Measurements from ENCODE around the gene INPP5B. TPM values are rescaled to one million over a fixed set of nuclear protein-coding genes. Genes with fewer than 3 reads are reported as not detected.

The INPP5B gene
- total RNA-seq, 4 donors from 2014 or later, result 32.6 to 80.8 (median 37.7) TPM

DNA sequence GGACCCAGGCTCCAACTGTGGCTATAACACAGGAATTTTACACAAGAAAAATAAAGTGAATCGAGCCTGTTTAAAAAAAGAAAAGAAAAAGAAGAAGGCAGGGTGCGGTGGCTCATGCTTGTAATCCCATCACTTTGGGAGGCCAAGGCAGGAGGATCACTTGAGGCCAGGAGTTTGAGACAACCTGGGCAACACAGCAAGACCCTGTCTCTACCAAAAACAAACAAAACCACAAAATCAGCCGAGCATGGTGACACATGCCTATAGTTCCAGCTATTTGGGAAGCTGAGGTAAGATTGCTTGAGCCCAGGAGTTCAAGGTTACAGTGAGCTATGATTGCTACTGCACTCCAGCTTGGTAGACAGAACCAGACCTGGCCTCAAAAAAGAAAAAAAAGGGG lies 105.2 kb downstream of the INPP5B start:
- H3K4me1 ChIP-seq, result peaks cover 0 to 13% (median 0%) of the 10 kb centered on the region in 3 donors
- H3K36me3 ChIP-seq, result peaks cover 0 to 46% of the 10 kb centered on the region in 2 donors
- WGBS, 2 donors (ENCODE audit: low coverage in 1 of 2), result 91% methylated on average over 1 of the region's 3 CpGs; no CpG with 5 or more reads in 1 of the 2 donors
- H3K4me3 ChIP-seq, result no peak overlapping the region
- H3K27me3 ChIP-seq, result no peaks in the 10 kb centered on the region
- no peaks in the 10 kb centered on the region for H3K9me3 ChIP-seq
- no peak for TF ChIP-seq EP300 (IDR thresholded peaks at IDR 0.05)
- ATAC-seq, result no peak
- no peak overlapping the region for H3K27ac ChIP-seq

DNA sequence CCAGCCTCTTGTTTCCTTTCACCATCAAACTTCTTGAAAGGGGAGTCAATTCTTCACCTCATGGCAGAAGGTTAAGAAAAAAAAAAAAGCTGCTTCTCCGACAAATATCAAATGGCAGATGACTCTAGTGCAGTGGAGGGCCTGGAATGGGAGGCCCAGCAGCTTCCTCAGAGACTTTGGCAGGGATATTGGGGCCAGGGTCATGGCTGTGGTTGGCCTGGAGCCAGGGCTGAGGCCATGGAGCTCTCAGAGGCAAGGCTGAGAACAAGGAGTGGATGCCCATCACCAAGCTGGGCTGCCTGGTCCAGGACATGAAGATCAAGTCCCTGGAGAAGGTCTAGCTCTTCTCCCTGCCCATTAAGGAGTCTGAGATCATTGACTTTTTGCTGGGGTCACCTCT lies 106.1 kb downstream of the INPP5B start:
- Histone ChIP-seq H3K4me3 (no peak overlapping the region), H3K9me3 (no peaks in the 10 kb centered on the region), H3K36me3 (peaks cover 0 to 55% of the 10 kb centered on the region in 2 donors), H3K27ac (no peak overlapping the region), H3K27me3 (no peaks in the 10 kb centered on the region), H3K4me1 (peaks cover 0 to 8% (median 0%) of the 10 kb centered on the region in 3 donors)
- ATAC-seq, result no peak
- WGBS, 2 donors (ENCODE audit: low coverage in 1 of 2), result 57% methylated on average over 1 of the region's 1 CpG; no CpG with 5 or more reads in 1 of the 2 donors
- TF ChIP-seq EP300 (IDR thresholded peaks at IDR 0.05) (no peak), POLR2AphosphoS5 (IDR thresholded peaks at IDR 0.05) (no peak), POLR2A (IDR thresholded peaks at IDR 0.05) (no peak)
- TF ChIP-seq, protein P1, sequence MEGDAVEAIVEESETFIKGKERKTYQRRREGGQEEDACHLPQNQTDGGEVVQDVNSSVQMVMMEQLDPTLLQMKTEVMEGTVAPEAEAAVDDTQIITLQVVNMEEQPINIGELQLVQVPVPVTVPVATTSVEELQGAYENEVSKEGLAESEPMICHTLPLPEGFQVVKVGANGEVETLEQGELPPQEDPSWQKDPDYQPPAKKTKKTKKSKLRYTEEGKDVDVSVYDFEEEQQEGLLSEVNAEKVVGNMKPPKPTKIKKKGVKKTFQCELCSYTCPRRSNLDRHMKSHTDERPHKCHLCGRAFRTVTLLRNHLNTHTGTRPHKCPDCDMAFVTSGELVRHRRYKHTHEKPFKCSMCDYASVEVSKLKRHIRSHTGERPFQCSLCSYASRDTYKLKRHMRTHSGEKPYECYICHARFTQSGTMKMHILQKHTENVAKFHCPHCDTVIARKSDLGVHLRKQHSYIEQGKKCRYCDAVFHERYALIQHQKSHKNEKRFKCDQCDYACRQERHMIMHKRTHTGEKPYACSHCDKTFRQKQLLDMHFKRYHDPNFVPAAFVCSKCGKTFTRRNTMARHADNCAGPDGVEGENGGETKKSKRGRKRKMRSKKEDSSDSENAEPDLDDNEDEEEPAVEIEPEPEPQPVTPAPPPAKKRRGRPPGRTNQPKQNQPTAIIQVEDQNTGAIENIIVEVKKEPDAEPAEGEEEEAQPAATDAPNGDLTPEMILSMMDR (IDR thresholded peaks at IDR 0.05), result no peak

DNA sequence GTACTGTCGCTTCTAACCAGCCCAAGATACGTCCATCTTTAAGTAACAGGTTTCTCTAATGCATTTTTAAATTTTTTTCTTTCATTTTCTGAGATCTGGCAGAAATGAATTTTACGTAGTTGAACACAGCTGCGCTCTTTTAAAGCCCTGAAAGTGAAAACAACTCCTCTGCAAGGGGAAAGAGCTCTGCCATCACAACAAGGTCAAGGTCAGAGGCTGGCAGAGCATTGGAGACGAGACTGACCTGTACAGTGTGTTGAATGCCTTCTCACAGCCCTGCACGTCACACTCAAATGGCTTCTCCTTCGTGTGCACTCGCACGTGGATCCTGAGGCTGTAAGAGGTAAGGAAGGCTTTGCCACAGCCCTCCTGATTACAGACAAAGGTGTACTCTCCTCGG lies 107.2 kb downstream of the INPP5B start:
- ATAC-seq, result no peak
- Histone ChIP-seq H3K27ac (no peak overlapping the region), H3K4me1 (peaks cover 0 to 8% (median 0%) of the 10 kb centered on the region in 3 donors), H3K27me3 (no peaks in the 10 kb centered on the region), H3K9me3 (no peaks in the 10 kb centered on the region), H3K4me3 (no peak overlapping the region), H3K36me3 (peaks cover 0 to 62% of the 10 kb centered on the region in 2 donors)
- WGBS, 2 donors (ENCODE audit: low coverage in 1 of 2), result 85 to 87% methylated on average over 6 to 10 of the region's 10 CpGs
- TF ChIP-seq POLR2AphosphoS5 (IDR thresholded peaks at IDR 0.05) (no peak), POLR2A (IDR thresholded peaks at IDR 0.05) (no peak), EP300 (IDR thresholded peaks at IDR 0.05) (no peak)
- TF ChIP-seq, protein P1 (IDR thresholded peaks at IDR 0.05), result no peak

DNA sequence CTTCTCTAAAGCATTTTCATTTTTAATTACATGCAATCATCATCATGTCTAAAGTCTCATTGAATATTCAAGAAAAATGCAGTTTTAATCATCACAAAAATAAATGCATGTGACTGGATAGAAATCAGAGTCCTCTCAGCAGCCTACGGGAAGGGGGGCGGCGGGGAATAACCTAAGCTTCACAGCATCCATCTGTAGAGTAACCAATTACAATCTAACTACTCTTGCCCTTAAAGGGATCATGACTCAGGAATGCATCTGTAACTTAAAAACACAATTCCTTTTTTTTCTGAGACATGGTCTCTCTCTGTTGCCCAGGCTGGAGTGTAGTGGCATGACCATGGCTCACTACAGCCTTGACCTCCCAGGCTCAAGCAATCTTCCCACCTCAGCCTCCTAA lies 110.1 kb downstream of the INPP5B start:
- no peak overlapping the region for H3K4me3 ChIP-seq
- peaks cover 0 to 8% (median 0%) of the 10 kb centered on the region in 3 donors for H3K4me1 ChIP-seq
- no peaks in the 10 kb centered on the region for H3K9me3 ChIP-seq
- 57 to 100% methylated on average over 1 to 3 of the region's 3 CpGs for WGBS, 2 donors (ENCODE audit: low coverage in 1 of 2)
- H3K27ac ChIP-seq, result no peak overlapping the region
- H3K36me3 ChIP-seq, result peaks cover 0 to 91% of the 10 kb centered on the region in 2 donors
- TF ChIP-seq, protein P1 (IDR thresholded peaks at IDR 0.05), result no peak
- no peak for TF ChIP-seq EP300 (IDR thresholded peaks at IDR 0.05)
- no peak for TF ChIP-seq POLR2A (IDR thresholded peaks at IDR 0.05)
- no peak for TF ChIP-seq POLR2AphosphoS5 (IDR thresholded peaks at IDR 0.05)
- ATAC-seq, result no peak
- H3K27me3 ChIP-seq, result no peaks in the 10 kb centered on the region

DNA sequence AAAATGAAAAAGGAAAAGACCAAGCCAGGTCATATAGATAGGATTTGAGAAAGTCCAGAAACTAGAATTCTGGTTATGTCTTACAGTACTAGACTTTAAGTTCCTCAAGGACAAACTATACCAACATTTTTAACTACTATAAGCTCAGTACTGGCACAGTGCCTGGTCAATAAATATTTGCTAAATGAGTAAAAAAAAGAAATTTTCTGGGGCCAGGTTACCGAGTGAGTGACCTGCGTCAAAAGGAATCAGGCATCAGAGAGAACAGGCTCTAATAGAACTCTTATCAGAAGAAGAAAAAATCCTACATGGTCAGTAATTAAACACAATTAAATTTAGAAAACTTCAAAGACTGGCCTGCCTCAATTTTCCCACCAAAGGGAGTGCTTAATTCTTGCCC lies 115.0 kb downstream of the INPP5B start:
- TF ChIP-seq POLR2AphosphoS5 (IDR thresholded peaks at IDR 0.05), result no peak
- TF ChIP-seq, protein P1 (IDR thresholded peaks at IDR 0.05), result no peak
- TF ChIP-seq EP300 (IDR thresholded peaks at IDR 0.05), result no peak
- TF ChIP-seq POLR2A (IDR thresholded peaks at IDR 0.05), result no peak
- Histone ChIP-seq H3K27ac (no peak overlapping the region), H3K9me3 (no peaks in the 10 kb centered on the region), H3K27me3 (no peaks in the 10 kb centered on the region), H3K4me3 (no peak overlapping the region), H3K36me3 (peaks cover 0 to 93% of the 10 kb centered on the region in 2 donors), H3K4me1 (no peaks in the 10 kb centered on the region)
- ATAC-seq, result no peak
- WGBS, 2 donors (ENCODE audit: low coverage in 1 of 2), result 81 to 85% methylated on average over 2 of the region's 2 CpGs

Measured in gastroesophageal sphincter (tissue), 4 donors.